SK-N-SH (cell line): Measurements from ENCODE around the gene KIAA1586. TPM values are rescaled to one million over a fixed set of nuclear protein-coding genes. Genes with fewer than 3 reads are reported as not detected.
A peak's percentile ranks its signal among the peaks of the same experiment; 100 is the strongest.

Experiments
- CTCF ChIA-PET: fragments of 300-600, 350-600 bp; formaldehyde crosslinking; extraction: SDS; loops from one replicate; lab custom pipeline; 2021; lab: Yijun Ruan, JAX
- POLR2A ChIA-PET: fragments of 350-600 bp; sonication (Branson Sonifier 250); formaldehyde crosslinking; extraction: SDS; loops from one replicate; lab custom pipeline; 2020; ENCODE audit warnings: antibody characterized with exemption, inconsistent platforms; lab: Yijun Ruan, JAX
- DNase-seq: peaks from one replicate; pipeline ENCODE4 v3.0.0; 2012
- H2AFZ ChIP-seq: fragments of 200-600 bp; sonication (generic); 2 replicates; pipeline ENCODE4 v1.8.1; 2016; ENCODE audit warnings: antibody characterized with exemption, mild to moderate bottlenecking, low read depth
- H3F3A ChIP-seq: fragments of 200-600 bp; sonication (generic); replicated peaks from 2 replicates; pipeline ENCODE3; 2016; ENCODE audit warnings: antibody characterized with exemption, mild to moderate bottlenecking; ENCODE audit not compliant: insufficient read depth
- H3K27ac ChIP-seq, 2 experiments: fragments of 200-500 bp in 1 of 2; fragments of 200-600 bp in 1 of 2; sonication (Bioruptor generic) in 1 of 2; sonication (generic), shearing (Covaris generic) in 1 of 2; 2 replicates each; pipeline versions ENCODE4 v1.5.1 to v1.6.1; 2014 to 2016; ENCODE audit warnings: low read depth in 2 of 2, inconsistent platforms in 1 of 2, low read length in 1 of 2, mild to moderate bottlenecking in 1 of 2, mixed read lengths in 1 of 2
- H3K27me3 ChIP-seq: fragments of 200-600 bp; sonication (generic), shearing (Covaris generic); 2 replicates; pipeline ENCODE4 v1.6.1; 2016; ENCODE audit warnings: mixed run types; ENCODE audit not compliant: insufficient read depth
- H3K36me3 ChIP-seq, 2 experiments: fragments of 200-500 bp in 1 of 2; fragments of 200-600 bp in 1 of 2; sonication (Bioruptor generic) in 1 of 2; sonication (generic) in 1 of 2; replicated peaks in 1 of 2; 2 replicates each; pipeline versions ENCODE3 to v1.5.1; 2014 to 2016; ENCODE audit warnings: low read length in 1 of 2, mild to moderate bottlenecking in 1 of 2; ENCODE audit not compliant: insufficient read depth in 2 of 2, control insufficient read depth in 1 of 2
- H3K4me1 ChIP-seq, 2 experiments: fragments of 200-500 bp in 1 of 2; fragments of 200-600 bp in 1 of 2; sonication (Bioruptor generic) in 1 of 2; sonication (generic), shearing (Covaris generic) in 1 of 2; 2 replicates each; pipeline versions ENCODE4 v1.5.1 to v1.6.1; 2014 to 2016; ENCODE audit warnings: low read depth in 1 of 2, low read length in 1 of 2, mixed run types in 1 of 2; ENCODE audit not compliant: insufficient read depth in 2 of 2, control insufficient read depth in 1 of 2
- H3K4me2 ChIP-seq: fragments of 200-600 bp; sonication (generic), shearing (Covaris generic); 2 replicates; pipeline ENCODE4 v1.6.1; 2017; ENCODE audit warnings: mixed run types
- H3K4me3 ChIP-seq, 2 experiments: fragments of 200-500 bp in 1 of 2; fragments of 200-600 bp in 1 of 2; sonication (Bioruptor generic) in 1 of 2; sonication (generic), shearing (Covaris generic) in 1 of 2; 2 replicates each; pipeline versions ENCODE4 v1.5.1 to v1.8.1; 2014 to 2016; ENCODE audit warnings: low read depth in 2 of 2, inconsistent platforms in 1 of 2, low read length in 1 of 2, mild to moderate bottlenecking in 1 of 2, mixed read lengths in 1 of 2, moderate library complexity in 1 of 2
- H3K79me2 ChIP-seq: fragments of 200-600 bp; sonication (generic); 2 replicates; pipeline ENCODE4 v1.8.1; 2017; ENCODE audit warnings: mild to moderate bottlenecking; ENCODE audit not compliant: insufficient read depth
- H3K9ac ChIP-seq: fragments of 200-600 bp; sonication (generic); 2 replicates; pipeline ENCODE4 v1.6.1; 2017; ENCODE audit warnings: mixed run types
- H3K9me2 ChIP-seq: fragments of 200-600 bp; sonication (generic); 2 replicates; pipeline ENCODE4 v1.6.1; 2017; ENCODE audit warnings: mixed run types
- H3K9me3 ChIP-seq: fragments of 200-600 bp; sonication (generic); 2 replicates; pipeline ENCODE4 v1.6.1; 2017; ENCODE audit warnings: mixed run types, mild to moderate bottlenecking, moderate library complexity
- H4K20me1 ChIP-seq: fragments of 200-600 bp; sonication (generic); 2 replicates; pipeline ENCODE4 v1.6.1; 2017; ENCODE audit warnings: mild to moderate bottlenecking, mixed run types; ENCODE audit not compliant: insufficient read depth
- CTCF ChIP-seq: fragments of 200-600 bp; sonication (generic); IDR thresholded peaks from 2 replicates; pipeline ENCODE4 v1.6.1; 2017; ENCODE audit warnings: antibody characterized with exemption, mild to moderate bottlenecking, moderate library complexity
- EZH2phosphoT487 ChIP-seq: fragments of 200-600 bp; sonication (generic); IDR thresholded peaks from 2 replicates; pipeline ENCODE4 v1.6.1; 2017; ENCODE audit warnings: low read depth, mixed run types, mild to moderate bottlenecking, antibody characterized with exemption, moderate library complexity, borderline replicate concordance
- FOSL2 ChIP-seq: IDR thresholded peaks from 2 replicates; pipeline ENCODE4 v1.4.0; 2012; ENCODE audit warnings: low read depth, mild to moderate bottlenecking, moderate library complexity, borderline replicate concordance
- FOXJ3 ChIP-seq: sonication (generic); formaldehyde crosslinking; IDR thresholded peaks from 2 replicates; pipeline ENCODE4 v1.5.1; 2020; ENCODE audit warnings: mild to moderate bottlenecking, missing genetic modification reagents
- JUND ChIP-seq: IDR thresholded peaks from 2 replicates; pipeline ENCODE4 v1.4.0; 2012
- MXI1 ChIP-seq: IDR thresholded peaks from 2 replicates; pipeline ENCODE4 v1.6.1; 2012; ENCODE audit warnings: mild to moderate bottlenecking, low read depth, low read length, improper control_type of control experiment
- NFIC ChIP-seq: IDR thresholded peaks from 2 replicates; pipeline ENCODE4 v1.4.0; 2012; ENCODE audit warnings: borderline replicate concordance
- PBX3 ChIP-seq: IDR thresholded peaks from 2 replicates; pipeline ENCODE4; 2012
- POLR2AphosphoS5 ChIP-seq: IDR thresholded peaks from 2 replicates; pipeline ENCODE4 v1.6.1; 2012; ENCODE audit warnings: low read depth, low read length
- RAD21 ChIP-seq: IDR thresholded peaks from 2 replicates; pipeline ENCODE4 v1.6.1; 2012; ENCODE audit warnings: mild to moderate bottlenecking, low read length
- RCOR1 ChIP-seq: fragments of 150-350 bp; IDR thresholded peaks from 2 replicates; pipeline ENCODE4 v1.6.1; 2017; ENCODE audit warnings: antibody characterized with exemption, low read length
- RFX5 ChIP-seq: IDR thresholded peaks from 2 replicates; pipeline ENCODE4 v1.6.1; 2012; ENCODE audit warnings: mild to moderate bottlenecking, improper control_type of control experiment, low read length
- SIN3A ChIP-seq: IDR thresholded peaks from 2 replicates; pipeline ENCODE4 v1.6.1; 2012; ENCODE audit warnings: low read depth, mild to moderate bottlenecking, low read length, moderate library complexity, borderline replicate concordance
- SMC3 ChIP-seq: IDR thresholded peaks from 2 replicates; pipeline ENCODE4 v1.6.1; 2012; ENCODE audit warnings: low read depth, low read length, improper control_type of control experiment
- TCF12 ChIP-seq: IDR thresholded peaks from 2 replicates; pipeline ENCODE4 v1.4.0; 2012
- TEAD4 ChIP-seq: IDR thresholded peaks from 2 replicates; pipeline ENCODE4 v1.4.0; 2012; ENCODE audit warnings: mild to moderate bottlenecking, borderline replicate concordance; ENCODE audit not compliant: insufficient read depth
- ZBTB33 ChIP-seq: IDR thresholded peaks from 2 replicates; pipeline ENCODE4 v1.4.0; 2012; ENCODE audit warnings: low read depth, borderline replicate concordance
- WGBS: methylation state at CpG from one replicate; pipeline ENCODE4 v1.1.6; 2017; ENCODE audit warnings: low lambda C conversion rate; 5-methylcytosine and 5-hydroxymethylcytosine counted together
- polyA plus RNA-seq, 3 experiments: library from polyadenylated mRNA; depleted of rRNA; stranded (reverse); fragments of >200 nt; gene quantifications; 2 replicates each; pipeline ENCODE4 v1.2.3, GENCODE V29; 2012
- TF ChIP-seq, protein P1 (sequence below): IDR thresholded peaks from 2 replicates; pipeline ENCODE4 v1.4.0; 2012; ENCODE audit warnings: low read depth, borderline replicate concordance

The KIAA1586 gene
- polyA plus RNA-seq, 1 of the 3 experiments (the other 2 are of a cell fraction): 3.2 TPM

DNA sequence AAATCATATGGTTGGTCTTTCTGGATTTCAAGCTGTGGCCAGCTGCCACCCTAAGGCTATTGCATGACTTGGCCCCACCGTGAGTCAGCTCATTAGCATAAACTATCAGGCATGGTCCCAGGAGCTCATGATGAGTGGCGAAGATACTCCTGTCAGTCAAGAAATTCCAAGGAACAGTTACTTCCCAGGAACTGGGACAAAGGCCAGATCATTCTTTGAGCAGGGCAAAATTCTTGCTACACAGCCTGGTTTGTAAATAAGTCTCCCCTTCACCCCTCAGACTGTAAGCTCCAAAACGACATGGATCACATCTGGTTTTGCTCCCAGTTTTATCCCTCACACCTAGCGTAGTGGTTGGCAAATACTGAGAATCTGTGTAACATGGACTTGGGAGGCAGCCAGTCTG, 33.0 kb upstream of the KIAA1586 start:
- H3K4me2 ChIP-seq: no peak overlapping the region
- WGBS: 21% methylated on average over 4 of the region's 4 CpGs
- no peaks in the 10 kb centered on the region for H3F3A ChIP-seq
- H3K27me3 ChIP-seq: no peaks in the 10 kb centered on the region
- H3K36me3 ChIP-seq: peaks cover 0 to 7% of the 10 kb centered on the region in 2 experiments
- ChIA-PET CTCF (interaction anchor here (0.9 to 1.1 kb wide), 2 partner anchors 9 to 109 kb away, joined by 3 to 4 read pairs; no protein-coding TSS in a partner anchor), POLR2A (no interaction called here)
- H3K9ac ChIP-seq: no peak overlapping the region
- H3K9me3 ChIP-seq: no peaks in the 10 kb centered on the region
- no peak overlapping the region for H2AFZ ChIP-seq
- no peaks in the 10 kb centered on the region for H3K9me2 ChIP-seq
- H3K79me2 ChIP-seq: no peaks in the 10 kb centered on the region
- H3K27ac ChIP-seq: peak overlapping the region in 1 of 2 experiments; percentile 24; a peak in 2 of 4 replicates
- no peak for DNase-seq
- H4K20me1 ChIP-seq: no peaks in the 10 kb centered on the region
- H3K4me1 ChIP-seq: peaks cover 4 to 5% of the 10 kb centered on the region in 2 experiments; a peak in 1 of 4 replicates
- TF ChIP-seq MXI1 (no peak), PBX3 (peak; percentile 85), FOXJ3 (CRISPR knock-in tag) (no peak), EZH2phosphoT487 (no peak), TEAD4 (peak; percentile 37; the same call in 1 of the 2 replicates), FOSL2 (peak; percentile 70; the same call in 1 of the 2 replicates), TCF12 (peak; percentile 71), SMC3 (no peak), JUND (peak; percentile 52), RCOR1 (no peak), RAD21 (no peak), SIN3A (0 out of 2 replicates have a peak, but pooled peaks have one; percentile 33), RFX5 (no peak), NFIC (peak; percentile 56), POLR2AphosphoS5 (no peak), ZBTB33 (no peak), CTCF (no peak)
- TF ChIP-seq, protein P1, sequence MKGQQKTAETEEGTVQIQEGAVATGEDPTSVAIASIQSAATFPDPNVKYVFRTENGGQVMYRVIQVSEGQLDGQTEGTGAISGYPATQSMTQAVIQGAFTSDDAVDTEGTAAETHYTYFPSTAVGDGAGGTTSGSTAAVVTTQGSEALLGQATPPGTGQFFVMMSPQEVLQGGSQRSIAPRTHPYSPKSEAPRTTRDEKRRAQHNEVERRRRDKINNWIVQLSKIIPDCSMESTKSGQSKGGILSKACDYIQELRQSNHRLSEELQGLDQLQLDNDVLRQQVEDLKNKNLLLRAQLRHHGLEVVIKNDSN: no peak
- H3K4me3 ChIP-seq: no peak overlapping the region
